ENCODE results near the gene GNAQ.

- TF ChIP-seq EZH2 (IDR thresholded peaks at IDR 0.05; ENCODE audit: low read length) (no peak), CTCF (optimal IDR thresholded peaks at IDR 0.05 in 1 of 3, IDR thresholded peaks at IDR 0.05 in 1 of 3, conservative IDR thresholded peaks at IDR 0.05 in 1 of 3; ENCODE audit: extremely low read depth in 1 of 3, insufficient read depth in 2 of 3, low read length in 3 of 3) (no peak)
Measured at GRCh38 chr9:77980622-77981021, 51.0 kb downstream of the GNAQ start.

All from keratinocyte (primary cell).